ENCODE results near the gene GKN2.

Gene GKN2

GRCh38 chr2:68992933-68993332, 40.2 kb upstream of the GKN2 start:
- H2AK5ac ChIP-seq (ENCODE audit: low read length), result no peak overlapping the region
- H3K27ac ChIP-seq (ENCODE audit: low read depth, low read length), result no peak overlapping the region
- H3K79me1 ChIP-seq (ENCODE audit: low read length), result no peaks in the 10 kb centered on the region
- no peak for DNase-seq
- no peak overlapping the region for H3K23ac ChIP-seq (ENCODE audit: low read length)
- H3K4me2 ChIP-seq (ENCODE audit: low read length), result no peak overlapping the region
- no peak overlapping the region for H3K4me3 ChIP-seq (ENCODE audit: low read length)
- no peak overlapping the region for H4K8ac ChIP-seq (ENCODE audit: low read depth, low read length)
- no peaks in the 10 kb centered on the region for H3K79me2 ChIP-seq (ENCODE audit: control insufficient read depth, insufficient read depth, low read length)
- H3K9ac ChIP-seq (ENCODE audit: low read length), result no peak overlapping the region
- no peak overlapping the region for H3K56ac ChIP-seq (ENCODE audit: low read length)
- no peak overlapping the region for H2BK120ac ChIP-seq (ENCODE audit: low read depth, low read length)
- no CpG with 5 or more reads among the region's 3 CpGs for whole genome bisulfite sequencing (ENCODE audit: extremely low coverage, insufficient coverage, low lambda C conversion rate)
- no peaks in the 10 kb centered on the region for H3K4me1 ChIP-seq (ENCODE audit: control insufficient read depth, low read depth, low read length)
- H4K5ac ChIP-seq (ENCODE audit: low read length), result no peak overlapping the region
- no peak overlapping the region for H3K4ac ChIP-seq (ENCODE audit: low read depth, low read length)
- H3K27me3 ChIP-seq (ENCODE audit: insufficient read depth, low read length, poor library complexity), result no peaks in the 10 kb centered on the region
- no peaks in the 10 kb centered on the region for H3K36me3 ChIP-seq (ENCODE audit: control insufficient read depth, insufficient read depth, low read length)
- no peak overlapping the region for H3K18ac ChIP-seq (ENCODE audit: low read length)
- H2BK15ac ChIP-seq (replicated peaks; ENCODE audit: low read depth), result no peak overlapping the region
- no peak overlapping the region for H2BK5ac ChIP-seq (ENCODE audit: low read length)

- no peaks in the 10 kb centered on the region for H3K27me3 ChIP-seq (ENCODE audit: insufficient read depth, low read length, poor library complexity)
- H3K4me2 ChIP-seq (ENCODE audit: low read length), result no peak overlapping the region
- H3K79me2 ChIP-seq (ENCODE audit: control insufficient read depth, insufficient read depth, low read length), result no peaks in the 10 kb centered on the region
- H2AK5ac ChIP-seq (ENCODE audit: low read length), result no peak overlapping the region
- no peaks in the 10 kb centered on the region for H3K79me1 ChIP-seq (ENCODE audit: low read length)
- H4K8ac ChIP-seq (ENCODE audit: low read depth, low read length), result no peak overlapping the region
- H2BK120ac ChIP-seq (ENCODE audit: low read depth, low read length), result no peak overlapping the region
- H3K4me1 ChIP-seq (ENCODE audit: control insufficient read depth, low read depth, low read length), result no peaks in the 10 kb centered on the region
- no peak overlapping the region for H3K4ac ChIP-seq (ENCODE audit: low read depth, low read length)
- no peak for DNase-seq
- WGBS (ENCODE audit: extremely low coverage, insufficient coverage, low lambda C conversion rate), result no CpG with 5 or more reads among the region's 5 CpGs
- no peak overlapping the region for H3K4me3 ChIP-seq (ENCODE audit: low read length)
- no peaks in the 10 kb centered on the region for H3K36me3 ChIP-seq (ENCODE audit: control insufficient read depth, insufficient read depth, low read length)
- H3K23ac ChIP-seq (ENCODE audit: low read length), result no peak overlapping the region
- H2BK5ac ChIP-seq (ENCODE audit: low read length), result no peak overlapping the region
- H4K5ac ChIP-seq (ENCODE audit: low read length), result no peak overlapping the region
- no peak overlapping the region for H2BK15ac ChIP-seq (replicated peaks; ENCODE audit: low read depth)
- no peak overlapping the region for H3K27ac ChIP-seq (ENCODE audit: low read depth, low read length)
- no peak overlapping the region for H3K18ac ChIP-seq (ENCODE audit: low read length)
- H3K9ac ChIP-seq (ENCODE audit: low read length), result no peak overlapping the region
- H3K56ac ChIP-seq (ENCODE audit: low read length), result no peak overlapping the region
Observed at GRCh38 chr2:68992341-68992740, 39.6 kb upstream of the GKN2 start.

GRCh38 chr2:68989035-68989434, 36.3 kb upstream of the GKN2 start:
- H4K8ac ChIP-seq (ENCODE audit: low read depth, low read length), result no peak overlapping the region
- DNase-seq, result no peak
- H3K23ac ChIP-seq (ENCODE audit: low read length), result no peak overlapping the region
- no peaks in the 10 kb centered on the region for H3K36me3 ChIP-seq (ENCODE audit: control insufficient read depth, insufficient read depth, low read length)
- no peaks in the 10 kb centered on the region for H3K79me1 ChIP-seq (ENCODE audit: low read length)
- H2BK120ac ChIP-seq (ENCODE audit: low read depth, low read length), result no peak overlapping the region
- no peak overlapping the region for H3K4me3 ChIP-seq (ENCODE audit: low read length)
- no peak overlapping the region for H3K18ac ChIP-seq (ENCODE audit: low read length)
- no peak overlapping the region for H2AK5ac ChIP-seq (ENCODE audit: low read length)
- no peaks in the 10 kb centered on the region for H3K27me3 ChIP-seq (ENCODE audit: insufficient read depth, low read length, poor library complexity)
- H3K4me1 ChIP-seq (ENCODE audit: control insufficient read depth, low read depth, low read length), result no peaks in the 10 kb centered on the region
- no peak overlapping the region for H2BK5ac ChIP-seq (ENCODE audit: low read length)
- H3K79me2 ChIP-seq (ENCODE audit: control insufficient read depth, insufficient read depth, low read length), result no peaks in the 10 kb centered on the region
- H3K56ac ChIP-seq (ENCODE audit: low read length), result no peak overlapping the region
- no CpG with 5 or more reads among the region's 5 CpGs for WGBS (ENCODE audit: extremely low coverage, insufficient coverage, low lambda C conversion rate)
- no peak overlapping the region for H4K5ac ChIP-seq (ENCODE audit: low read length)
- no peak overlapping the region for H3K9ac ChIP-seq (ENCODE audit: low read length)
- H2BK15ac ChIP-seq (replicated peaks; ENCODE audit: low read depth), result no peak overlapping the region
- no peak overlapping the region for H3K4ac ChIP-seq (ENCODE audit: low read depth, low read length)
- no peak overlapping the region for H3K27ac ChIP-seq (ENCODE audit: low read depth, low read length)
- no peak overlapping the region for H3K4me2 ChIP-seq (ENCODE audit: low read length)

DNA sequence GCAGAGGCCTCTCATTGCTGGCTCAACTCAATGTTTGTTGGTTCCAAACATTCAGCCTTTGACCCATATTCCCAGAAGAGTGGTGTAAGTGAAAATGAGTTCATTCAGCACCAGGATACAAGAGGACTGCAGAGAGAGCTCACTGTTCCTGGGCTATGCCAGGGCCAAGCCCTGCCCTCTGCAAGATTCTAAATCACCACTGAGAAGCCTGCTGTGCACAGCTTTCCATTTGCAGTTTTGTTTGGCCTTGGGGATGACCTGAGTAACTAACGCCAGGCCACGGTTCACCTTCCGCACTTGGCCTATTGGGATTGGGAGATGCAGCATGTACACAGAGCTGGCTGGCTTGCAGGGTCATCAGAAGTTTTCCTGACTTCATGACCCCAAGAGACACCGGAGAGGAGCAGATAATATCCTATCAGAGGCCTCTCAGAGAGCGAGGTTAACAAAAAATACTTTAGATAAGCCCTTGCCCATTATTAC, 34.4 kb upstream of the GKN2 start:
- WGBS (ENCODE audit: extremely low coverage, insufficient coverage, low lambda C conversion rate), result no CpG with 5 or more reads among the region's 5 CpGs
- Histone ChIP-seq H3K18ac (ENCODE audit: low read length) (no peak overlapping the region), H3K4me3 (ENCODE audit: low read length) (no peak overlapping the region)

GRCh38 chr2:68980956-68981355, 28.3 kb upstream of the GKN2 start:
- DNase-seq, result no peak
- Histone ChIP-seq H3K9ac (ENCODE audit: low read length) (no peak overlapping the region), H3K56ac (ENCODE audit: low read length) (no peak overlapping the region), H3K27me3 (ENCODE audit: insufficient read depth, low read length, poor library complexity) (no peaks in the 10 kb centered on the region), H2AK5ac (ENCODE audit: low read length) (no peak overlapping the region), H3K79me2 (ENCODE audit: control insufficient read depth, insufficient read depth, low read length) (no peaks in the 10 kb centered on the region), H3K27ac (ENCODE audit: low read depth, low read length) (no peak overlapping the region), H4K8ac (ENCODE audit: low read depth, low read length) (no peak overlapping the region), H2BK15ac (replicated peaks; ENCODE audit: low read depth) (no peak overlapping the region), H3K4ac (ENCODE audit: low read depth, low read length) (no peak overlapping the region), H3K4me2 (ENCODE audit: low read length) (no peak overlapping the region), H2BK5ac (ENCODE audit: low read length) (no peak overlapping the region), H3K18ac (ENCODE audit: low read length) (no peak overlapping the region), H3K36me3 (ENCODE audit: control insufficient read depth, insufficient read depth, low read length) (no peaks in the 10 kb centered on the region), H4K5ac (ENCODE audit: low read length) (no peak overlapping the region), H3K4me3 (ENCODE audit: low read length) (no peak overlapping the region), H3K79me1 (ENCODE audit: low read length) (no peaks in the 10 kb centered on the region), H3K4me1 (ENCODE audit: control insufficient read depth, low read depth, low read length) (no peaks in the 10 kb centered on the region), H3K23ac (ENCODE audit: low read length) (no peak overlapping the region), H2BK120ac (ENCODE audit: low read depth, low read length) (no peak overlapping the region)
- WGBS (ENCODE audit: extremely low coverage, insufficient coverage, low lambda C conversion rate), result no CpG with 5 or more reads among the region's 1 CpG

More for the DNA sequence above, 34.4 kb upstream of the GKN2 start:
- Histone ChIP-seq H3K27me3 (ENCODE audit: insufficient read depth, low read length, poor library complexity) (no peaks in the 10 kb centered on the region), H3K79me2 (ENCODE audit: control insufficient read depth, insufficient read depth, low read length) (no peaks in the 10 kb centered on the region), H3K9ac (ENCODE audit: low read length) (no peak overlapping the region), H2BK5ac (ENCODE audit: low read length) (no peak overlapping the region), H3K56ac (ENCODE audit: low read length) (no peak overlapping the region), H3K36me3 (ENCODE audit: control insufficient read depth, insufficient read depth, low read length) (no peaks in the 10 kb centered on the region), H2AK5ac (ENCODE audit: low read length) (no peak overlapping the region), H4K5ac (ENCODE audit: low read length) (no peak overlapping the region), H2BK120ac (ENCODE audit: low read depth, low read length) (no peak overlapping the region), H2BK15ac (replicated peaks; ENCODE audit: low read depth) (no peak overlapping the region), H3K27ac (ENCODE audit: low read depth, low read length) (no peak overlapping the region), H4K8ac (ENCODE audit: low read depth, low read length) (no peak overlapping the region), H3K4me1 (ENCODE audit: control insufficient read depth, low read depth, low read length) (no peaks in the 10 kb centered on the region), H3K4me2 (ENCODE audit: low read length) (no peak overlapping the region), H3K79me1 (ENCODE audit: low read length) (no peaks in the 10 kb centered on the region), H3K4ac (ENCODE audit: low read depth, low read length) (no peak overlapping the region), H3K23ac (ENCODE audit: low read length) (no peak overlapping the region)
- DNase-seq, result no peak

GRCh38 chr2:68978098-68978497, 25.4 kb upstream of the GKN2 start:
- H4K8ac ChIP-seq (ENCODE audit: low read depth, low read length), result no peak overlapping the region
- H3K56ac ChIP-seq (ENCODE audit: low read length), result no peak overlapping the region
- no peak overlapping the region for H3K27ac ChIP-seq (ENCODE audit: low read depth, low read length)
- H3K9ac ChIP-seq (ENCODE audit: low read length), result no peak overlapping the region
- no peak overlapping the region for H3K23ac ChIP-seq (ENCODE audit: low read length)
- no peaks in the 10 kb centered on the region for H3K79me2 ChIP-seq (ENCODE audit: control insufficient read depth, insufficient read depth, low read length)
- H2AK5ac ChIP-seq (ENCODE audit: low read length), result no peak overlapping the region
- no peaks in the 10 kb centered on the region for H3K79me1 ChIP-seq (ENCODE audit: low read length)
- H3K4me3 ChIP-seq (ENCODE audit: low read length), result no peak overlapping the region
- H2BK120ac ChIP-seq (ENCODE audit: low read depth, low read length), result no peak overlapping the region
- H2BK5ac ChIP-seq (ENCODE audit: low read length), result no peak overlapping the region
- no peak for DNase-seq
- H3K4ac ChIP-seq (ENCODE audit: low read depth, low read length), result no peak overlapping the region
- H3K36me3 ChIP-seq (ENCODE audit: control insufficient read depth, insufficient read depth, low read length), result no peaks in the 10 kb centered on the region
- H3K27me3 ChIP-seq (ENCODE audit: insufficient read depth, low read length, poor library complexity), result no peaks in the 10 kb centered on the region
- WGBS (ENCODE audit: extremely low coverage, insufficient coverage, low lambda C conversion rate), result no CpG with 5 or more reads among the region's 3 CpGs
- no peak overlapping the region for H4K5ac ChIP-seq (ENCODE audit: low read length)
- no peak overlapping the region for H3K18ac ChIP-seq (ENCODE audit: low read length)
- no peaks in the 10 kb centered on the region for H3K4me1 ChIP-seq (ENCODE audit: control insufficient read depth, low read depth, low read length)
- no peak overlapping the region for H3K4me2 ChIP-seq (ENCODE audit: low read length)
- H2BK15ac ChIP-seq (replicated peaks; ENCODE audit: low read depth), result no peak overlapping the region
